SIG-M5 treated with dmso at 0.1 percent for 504 hours (cell line): Measurements from ENCODE around the gene SAV1.
"Not testable (repeated sequence)": the region's sequence is repeated elsewhere in the genome, so short reads cannot be mapped to it uniquely, and the experiment has no call there.

ENCODE experiments used
- DNase-seq: peaks from one replicate; lab custom pipeline; 2025; ENCODE audit not compliant: unreplicated experiment; lab: John Stamatoyannopoulos, UW

The SAV1 gene

GRCh38 chr14:50667996-50668825, at the start of gene SAV1:
TSS of gene SAV1 (minus strand) at chr14:50668306. CDS start at chr14:50667967, 339 bp downstream.
- peak; percentile 51 for DNase-seq

- DNase-seq: no peak
Observed at GRCh38 chr14:50717811-50718210, 49.7 kb upstream of the SAV1 start.

- peak; percentile 26 for DNase-seq
Observed at GRCh38 chr14:50714450-50715073, 46.5 kb upstream of the SAV1 start.

GRCh38 chr14:50711043-50711442, 42.9 kb upstream of the SAV1 start:
- no peak for DNase-seq

GRCh38 chr14:50705026-50705593, 37.0 kb upstream of the SAV1 start:
- DNase-seq: no peak

GRCh38 chr14:50704454-50705010, 36.4 kb upstream of the SAV1 start:
- DNase-seq: no peak

GRCh38 chr14:50697659-50698290, 29.7 kb upstream of the SAV1 start:
- no peak for DNase-seq

- DNase-seq: not testable (repeated sequence)
Observed at GRCh38 chr14:50694260-50694659, 26.2 kb upstream of the SAV1 start.

- DNase-seq: no peak
Observed at GRCh38 chr14:50688875-50689274, 20.8 kb upstream of the SAV1 start.

GRCh38 chr14:50679674-50680073, 11.6 kb upstream of the SAV1 start:
- no peak for DNase-seq

GRCh38 chr14:50678163-50678562, 10.1 kb upstream of the SAV1 start:
- no peak for DNase-seq

GRCh38 chr14:50677527-50678063, 9.5 kb upstream of the SAV1 start:
- DNase-seq: peak; percentile 58

- no peak for DNase-seq
Observed at GRCh38 chr14:50676814-50677516, 8.9 kb upstream of the SAV1 start.

GRCh38 chr14:50675597-50675996, 7.5 kb upstream of the SAV1 start:
- no peak for DNase-seq

- no peak for DNase-seq
Observed at GRCh38 chr14:50670866-50671256, 2.8 kb upstream of the SAV1 start.

- DNase-seq: no peak
Observed at GRCh38 chr14:50670196-50670865, 2.2 kb upstream of the SAV1 start.

GRCh38 chr14:50669441-50669986, 1.4 kb upstream of the SAV1 start:
- no peak for DNase-seq

- no peak for DNase-seq
Observed at GRCh38 chr14:50668826-50669143, 679 bp upstream of the SAV1 start.

GRCh38 chr14:50667684-50667995, 466 bp downstream of the SAV1 start:
- DNase-seq: no peak
